Measurements from ENCODE around the gene CHRNG. TPM values are rescaled to one million over a fixed set of nuclear protein-coding genes. Genes with fewer than 3 reads are reported as not detected.

CHRNG gene
- total and polyA plus RNA-seq, 8 donors = 0.07 to 0.35 (median 0.13) TPM; not detected in 4

DNA sequence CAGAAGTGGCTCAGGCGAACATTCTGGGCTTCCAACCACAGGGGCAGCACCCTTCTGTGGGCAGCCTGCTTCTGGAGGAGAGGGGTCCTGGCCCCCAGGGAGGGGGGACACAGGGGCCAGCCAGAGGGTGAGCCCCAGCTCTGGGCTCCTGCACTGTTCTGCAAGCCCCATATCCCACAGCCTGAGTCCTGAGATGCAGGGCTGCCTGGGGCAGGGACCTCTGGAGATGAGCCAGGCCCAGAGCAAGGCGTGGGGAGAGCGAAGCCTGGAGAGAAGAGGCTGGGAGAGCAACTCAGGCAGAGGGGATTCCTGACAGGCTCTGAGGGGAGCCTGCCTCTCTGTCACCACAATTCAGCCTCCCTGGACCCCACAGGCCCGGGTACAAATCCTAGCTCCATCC, 32.8 kb upstream of the CHRNG start:
- Histone ChIP-seq H3K4me3 (no peak overlapping the region), H3K27me3 (peaks cover 23 to 71% of the 10 kb centered on the region in 2 donors), H3K4me1 (peaks cover 7 to 13% of the 10 kb centered on the region in 2 donors), H3K27ac (no peak overlapping the region), H3K36me3 (no peaks in the 10 kb centered on the region), H3K9me3 (no peaks in the 10 kb centered on the region)
- intact Hi-C loops (cut with DNase I) = no loop called here
- DNase-seq (no peak), ATAC-seq (no peak)
- TF ChIP-seq CTCF (IDR thresholded peaks at IDR 0.05) = no peak

DNA sequence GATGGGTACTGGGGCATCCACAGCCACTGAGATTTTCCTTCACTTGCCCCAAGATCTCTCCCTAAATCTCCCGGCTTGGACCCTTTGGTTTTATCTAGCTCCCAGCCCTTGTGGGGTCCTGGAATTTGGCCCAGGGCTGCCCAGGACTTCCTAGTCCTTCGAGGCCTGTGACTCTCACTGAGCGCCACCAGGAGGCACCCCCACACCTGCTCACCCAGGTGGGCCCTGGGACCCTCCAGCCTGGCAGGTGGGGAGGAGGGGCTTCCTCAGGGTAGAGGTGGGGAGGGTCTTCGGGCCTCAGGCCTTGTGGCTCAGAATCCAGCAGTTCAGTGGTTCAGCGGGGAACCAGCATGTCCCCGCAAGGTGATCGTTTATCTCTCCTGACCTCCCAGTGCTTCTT, 31.2 kb upstream of the CHRNG start:
- Histone ChIP-seq H3K4me1 (peaks cover 3 to 6% of the 10 kb centered on the region in 2 donors), H3K9me3 (no peaks in the 10 kb centered on the region), H3K27ac (no peak overlapping the region), H3K4me3 (no peak overlapping the region), H3K36me3 (no peaks in the 10 kb centered on the region), H3K27me3 (peaks cover 16 to 70% of the 10 kb centered on the region in 2 donors)
- DNase-seq = no peak
- TF ChIP-seq CTCF (IDR thresholded peaks at IDR 0.05) = no peak
- intact Hi-C loops (cut with DNase I) = no loop called here
- no peak for ATAC-seq

- Histone ChIP-seq H3K27ac (no peak overlapping the region), H3K4me1 (no peaks in the 10 kb centered on the region), H3K4me3 (no peak overlapping the region), H3K9me3 (no peaks in the 10 kb centered on the region), H3K36me3 (no peaks in the 10 kb centered on the region), H3K27me3 (peaks cover 0 to 38% of the 10 kb centered on the region in 2 donors)
- no peak for TF ChIP-seq CTCF (IDR thresholded peaks at IDR 0.05)
- intact Hi-C loops (cut with DNase I) = no loop called here
- DNase-seq (no peak), ATAC-seq (no peak)
These were observed 28.1 kb upstream of the CHRNG start for GRCh38 chr2:232511336-232511890.

- Histone ChIP-seq H3K27me3 (peaks cover 0 to 26% of the 10 kb centered on the region in 2 donors), H3K27ac (no peak overlapping the region), H3K36me3 (no peaks in the 10 kb centered on the region), H3K4me3 (no peak overlapping the region), H3K4me1 (no peaks in the 10 kb centered on the region), H3K9me3 (no peaks in the 10 kb centered on the region)
- no peak for TF ChIP-seq CTCF (IDR thresholded peaks at IDR 0.05)
- ATAC-seq = no peak
- intact Hi-C loops (cut with DNase I) = no loop called here
- DNase-seq = no peak
These were observed 26.9 kb upstream of the CHRNG start for GRCh38 chr2:232512602-232513001.

GRCh38 chr2:232513353-232513752, 26.1 kb upstream of the CHRNG start:
- TF ChIP-seq CTCF (IDR thresholded peaks at IDR 0.05) = no peak
- no peak overlapping the region for H3K4me3 ChIP-seq
- intact Hi-C loops (cut with DNase I) = no loop called here
- ATAC-seq (no peak), DNase-seq (no peak)
- no peak overlapping the region for H3K27ac ChIP-seq
- H3K27me3 ChIP-seq = peaks cover 0 to 20% of the 10 kb centered on the region in 2 donors
- H3K9me3 ChIP-seq = no peaks in the 10 kb centered on the region
- no peaks in the 10 kb centered on the region for H3K36me3 ChIP-seq
- H3K4me1 ChIP-seq = no peaks in the 10 kb centered on the region
